ENCODE data around the gene RO60.
A peak's percentile ranks its signal among the peaks of the same experiment; 100 is the strongest.
"Not testable (repeated sequence)": the region's sequence is repeated elsewhere in the genome, so short reads cannot be mapped to it uniquely, and the experiment has no call there.

RO60 gene

DNA sequence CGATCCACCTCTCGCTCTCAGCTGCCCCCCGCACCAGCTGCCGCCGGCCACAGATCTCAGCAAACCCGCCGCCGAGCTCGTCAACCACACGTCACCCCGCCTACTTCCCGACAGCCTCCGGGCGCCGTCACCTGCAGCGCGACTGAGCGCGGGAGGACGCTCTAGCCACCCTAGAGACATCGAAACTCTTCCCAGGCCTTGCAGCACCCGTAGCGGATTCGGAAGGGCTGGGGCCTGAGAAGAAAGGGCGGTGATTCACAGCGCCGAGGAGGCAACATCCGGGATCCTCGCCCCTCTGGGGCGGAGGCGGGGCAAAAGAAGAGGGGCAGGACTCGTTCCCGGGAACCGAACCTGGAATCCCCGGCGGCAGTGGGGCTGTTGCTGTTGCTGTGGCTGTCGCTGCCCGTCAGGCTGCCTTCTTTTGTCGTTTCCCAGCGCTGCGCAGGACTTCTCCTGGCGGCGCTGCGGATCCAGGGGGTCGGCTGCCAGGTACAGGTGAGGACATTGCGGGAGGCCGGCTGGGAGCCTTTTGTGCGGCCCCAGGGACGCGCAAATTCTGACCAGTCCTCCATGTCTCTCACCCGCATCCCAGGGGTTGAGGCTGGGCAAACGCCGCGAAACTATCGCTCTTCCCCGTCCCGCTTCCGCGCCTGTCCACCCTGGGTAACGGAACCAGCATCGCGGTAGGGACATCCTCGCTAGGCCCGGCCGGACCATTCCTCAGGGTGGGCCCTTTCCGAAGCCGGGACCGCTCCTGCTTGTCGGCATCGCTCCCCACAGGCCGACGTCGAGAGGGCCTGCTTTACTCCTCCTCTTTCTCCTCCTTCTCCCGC lies at the start of gene RO60, which contains the start of gene UCHL5:
TSS of gene RO60 (plus strand) at position 331 of the 833 bp plus-strand sequence. CDS start 9,443 bp downstream, outside the sequence.
TSS of gene UCHL5 (minus strand) at position 79 of the 833 bp plus-strand sequence. CDS start 100 bp downstream, outside the sequence.
- DNase-seq (ENCODE audit: low spot score) = peak; percentile 98

GRCh38 chr1:193011406-193011805 lies 48.0 kb upstream of the RO60 start:
- DNase-seq (ENCODE audit: low spot score) = no peak

DNA sequence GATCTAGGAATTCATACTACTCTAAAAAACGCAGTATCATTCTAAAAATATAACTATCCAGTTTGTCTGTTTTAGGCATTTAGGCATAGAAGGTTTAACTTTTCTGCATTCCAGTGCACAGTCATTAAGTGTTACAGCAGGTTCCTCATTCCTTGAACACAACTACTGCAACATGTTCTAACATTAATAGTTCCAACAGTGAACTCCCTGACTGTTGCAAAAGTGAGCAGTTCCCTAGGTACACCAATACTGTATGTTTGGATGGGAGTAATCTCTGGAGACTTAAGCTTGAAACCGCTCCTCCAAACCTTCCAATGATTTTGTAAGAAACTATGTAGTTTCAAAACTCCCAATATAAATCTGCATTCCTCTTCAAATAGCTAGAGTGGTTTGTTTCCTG lies 46.4 kb upstream of the RO60 start:
- DNase-seq (ENCODE audit: low spot score) = no peak

DNA sequence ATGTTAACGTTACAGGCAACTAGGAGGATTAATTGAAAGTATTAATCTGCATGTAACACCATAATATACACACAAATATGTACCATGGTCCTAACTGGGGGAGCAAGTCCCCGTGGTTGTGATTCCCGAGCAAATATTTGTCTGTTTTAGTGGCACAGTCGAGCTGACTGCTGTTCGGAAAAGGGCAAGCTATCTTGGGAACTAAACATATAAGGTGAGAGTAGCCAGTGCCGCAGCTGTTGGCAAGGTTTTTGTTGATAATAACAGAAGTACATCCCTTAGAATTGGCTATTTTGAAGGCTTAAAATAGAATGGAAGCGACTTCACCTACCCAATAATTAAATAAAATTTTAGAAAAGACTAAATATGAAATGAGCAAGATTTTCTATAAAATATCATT lies 45.7 kb upstream of the RO60 start:
- DNase-seq (ENCODE audit: low spot score) = no peak

DNA sequence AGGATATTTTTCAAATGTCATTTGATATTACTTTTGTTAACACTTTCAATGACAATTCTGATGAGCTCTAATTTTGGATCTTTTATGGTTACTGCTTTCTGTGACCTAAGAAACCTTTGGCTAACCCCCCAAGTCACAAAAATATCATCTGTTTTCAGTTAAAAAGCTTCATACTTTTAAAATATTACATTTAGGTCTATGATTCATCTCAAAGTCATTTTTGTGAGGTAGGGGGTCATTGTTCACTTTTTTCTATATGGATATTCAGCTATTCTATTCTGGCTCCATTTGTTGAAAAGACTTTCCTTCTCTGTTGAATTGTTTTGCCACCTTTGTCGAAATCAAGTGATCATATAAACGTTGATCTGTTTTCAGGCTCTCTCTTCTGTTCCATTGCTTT lies 45.0 kb upstream of the RO60 start:
- DNase-seq (ENCODE audit: low spot score) = no peak

- no peak for DNase-seq (ENCODE audit: low spot score)
These were observed 42.6 kb upstream of the RO60 start for GRCh38 chr1:193016788-193017187.

DNA sequence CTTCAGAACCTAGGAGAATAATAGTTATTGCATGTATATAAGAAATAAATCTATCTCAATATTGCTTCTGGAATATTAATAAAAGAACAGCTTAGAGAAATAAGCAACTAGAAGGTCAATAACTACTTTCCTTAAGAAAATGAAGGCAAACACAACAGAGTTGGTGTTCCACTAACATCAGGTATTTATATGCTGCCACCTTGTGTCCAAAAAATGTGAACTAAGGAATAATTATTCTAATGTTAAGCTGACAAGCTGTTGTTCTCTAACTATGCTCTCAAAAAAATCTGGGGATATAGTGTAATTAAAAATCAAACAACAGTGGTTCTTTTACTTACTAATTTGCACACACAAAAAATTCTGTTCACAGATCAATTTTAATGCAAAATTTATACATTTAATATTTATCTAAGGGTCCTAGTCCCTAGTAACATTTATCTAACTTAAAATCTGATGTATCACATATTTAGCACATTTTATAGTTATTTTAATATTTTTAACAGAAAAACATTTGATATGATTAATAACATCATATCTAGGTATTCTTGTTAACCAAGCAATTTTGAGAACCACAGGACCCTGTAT lies 39.9 kb upstream of the RO60 start:
- peak; percentile 77 for DNase-seq (ENCODE audit: low spot score)

- no peak for DNase-seq (ENCODE audit: low spot score)
These were observed 34.2 kb upstream of the RO60 start for GRCh38 chr1:193025218-193025617.

- DNase-seq (ENCODE audit: low spot score) = no peak
These were observed 29.1 kb upstream of the RO60 start for GRCh38 chr1:193030280-193030679.

DNA sequence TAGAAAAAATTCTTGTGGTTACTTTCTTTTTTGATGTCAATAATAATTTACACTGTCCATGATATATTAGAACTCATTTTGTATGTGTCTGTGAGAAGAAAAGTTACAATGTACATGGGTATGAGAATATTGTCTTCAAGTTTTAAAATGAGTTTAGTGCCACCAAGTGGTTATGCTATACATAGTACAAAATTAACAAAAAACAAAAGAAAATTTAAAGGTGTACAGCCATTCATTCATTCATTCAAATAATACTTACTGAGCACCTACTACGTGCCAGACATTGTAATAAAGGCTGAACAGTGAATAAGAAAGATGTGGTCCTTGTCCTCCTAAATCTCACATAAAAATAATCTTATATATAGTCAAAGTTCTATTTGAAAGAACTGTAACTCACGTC lies 28.0 kb upstream of the RO60 start:
- DNase-seq (ENCODE audit: low spot score) = peak; percentile 64

DNA sequence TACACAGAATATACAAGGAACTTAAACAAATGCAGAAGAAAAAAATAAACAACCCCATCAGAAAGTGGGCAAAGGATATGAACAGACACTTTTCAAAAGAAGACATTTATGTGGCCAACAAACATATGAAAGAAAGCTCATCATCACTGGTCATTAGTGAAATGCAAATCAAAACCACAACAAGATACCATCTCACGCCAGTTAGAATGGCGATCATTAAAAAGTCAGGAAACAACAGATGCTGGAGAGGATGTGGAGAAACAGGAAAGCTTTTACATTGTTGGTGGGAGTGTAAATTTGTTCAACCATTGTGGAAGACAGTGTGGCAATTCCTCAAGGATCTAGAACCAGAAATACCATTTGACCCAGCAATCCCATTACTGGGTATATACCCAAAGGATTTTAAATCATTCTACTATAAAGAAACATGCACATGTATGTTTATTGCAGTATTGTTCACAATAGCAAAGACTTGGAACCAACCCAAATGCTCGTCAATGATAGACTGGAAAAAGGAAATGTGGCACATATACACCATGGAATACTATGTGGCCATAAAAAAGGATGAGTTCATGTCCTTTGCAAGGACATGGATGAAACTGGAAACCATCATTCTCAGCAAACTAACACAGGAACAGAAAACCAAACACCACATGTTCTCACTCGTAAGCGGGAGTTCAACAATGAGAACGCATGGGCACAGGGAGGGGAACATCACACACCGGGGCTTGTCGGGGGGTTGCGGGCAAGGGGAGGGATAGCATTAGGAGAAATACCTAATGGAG lies 26.6 kb upstream of the RO60 start:
- DNase-seq (ENCODE audit: low spot score) = not testable (repeated sequence)

- no peak for DNase-seq (ENCODE audit: low spot score)
These were observed 25.8 kb upstream of the RO60 start for GRCh38 chr1:193033610-193034009.

- DNase-seq (ENCODE audit: low spot score) = no peak
These were observed 22.9 kb upstream of the RO60 start for GRCh38 chr1:193036337-193037047.

DNA sequence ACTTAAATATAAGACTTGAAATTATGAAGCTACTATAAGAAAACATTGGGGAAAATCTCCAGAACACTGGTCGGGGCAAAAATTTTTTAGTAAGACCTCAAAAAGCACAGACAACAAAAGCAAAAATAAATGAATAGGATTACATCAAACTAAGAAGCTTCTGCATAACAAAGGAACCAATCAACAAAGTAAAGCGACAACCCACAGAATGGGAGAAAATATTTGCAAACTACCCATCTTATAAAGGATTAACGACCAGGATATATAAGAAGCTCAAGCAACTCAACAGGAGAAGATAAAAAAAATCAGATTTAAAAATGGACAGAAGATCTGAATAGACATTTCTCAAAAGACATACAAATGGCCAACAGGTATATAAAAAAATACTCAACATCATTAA lies 19.4 kb upstream of the RO60 start:
- DNase-seq (ENCODE audit: low spot score) = no peak

- DNase-seq (ENCODE audit: low spot score) = no peak
These were observed 16.4 kb upstream of the RO60 start for GRCh38 chr1:193042766-193043691.

DNA sequence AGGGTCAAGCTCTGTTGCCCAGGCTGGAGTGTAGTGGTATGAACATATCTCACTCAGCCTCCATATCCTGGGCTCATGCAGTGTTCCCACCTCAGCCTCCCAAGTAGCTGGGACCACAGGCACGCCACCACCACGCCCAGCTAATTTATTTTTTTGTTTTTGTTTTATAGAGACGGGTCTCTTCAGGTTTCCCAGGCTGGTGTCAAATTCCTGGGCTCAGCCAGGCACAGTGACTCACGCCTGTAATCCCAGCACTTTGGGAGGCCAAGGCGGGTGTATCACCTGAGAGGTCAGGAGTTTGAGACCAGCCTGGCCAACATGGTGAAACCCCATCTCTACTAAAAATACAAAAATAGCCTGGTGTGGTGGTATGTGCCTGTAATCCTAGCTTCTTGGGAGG lies 10.5 kb upstream of the RO60 start:
- not testable (repeated sequence) for DNase-seq (ENCODE audit: low spot score)

DNA sequence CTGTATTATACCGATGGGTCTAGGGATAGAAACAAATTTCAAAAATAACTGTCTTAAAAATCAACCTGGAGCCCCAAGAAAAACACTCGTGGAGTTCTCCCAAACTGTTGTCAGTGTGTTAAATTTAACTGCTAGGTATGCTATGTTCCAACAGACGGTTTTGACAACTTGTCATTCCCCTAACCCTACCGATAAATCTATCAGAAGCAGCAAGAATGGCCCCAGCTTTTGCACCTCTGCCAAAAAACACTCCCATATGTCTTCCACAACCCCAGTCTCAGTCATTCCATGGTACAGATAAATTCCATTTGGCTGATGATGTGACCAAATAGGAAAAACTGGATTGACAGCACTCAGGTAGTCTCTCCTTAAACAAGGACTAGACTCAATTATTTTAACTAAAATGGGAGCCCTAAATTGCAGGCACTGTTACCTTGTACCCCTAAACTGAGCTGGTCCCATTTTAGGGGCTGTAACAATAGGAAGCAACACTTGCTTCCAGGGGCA lies 5.2 kb upstream of the RO60 start:
- no peak for DNase-seq (ENCODE audit: low spot score)

GRCh38 chr1:193058529-193059281 lies 707 bp upstream of the RO60 start:
- peak; percentile 88 for DNase-seq (ENCODE audit: low spot score)

- DNase-seq (ENCODE audit: low spot score) = no peak
These were observed 647 bp downstream of the RO60 start for GRCh38 chr1:193060115-193060403.

DNA sequence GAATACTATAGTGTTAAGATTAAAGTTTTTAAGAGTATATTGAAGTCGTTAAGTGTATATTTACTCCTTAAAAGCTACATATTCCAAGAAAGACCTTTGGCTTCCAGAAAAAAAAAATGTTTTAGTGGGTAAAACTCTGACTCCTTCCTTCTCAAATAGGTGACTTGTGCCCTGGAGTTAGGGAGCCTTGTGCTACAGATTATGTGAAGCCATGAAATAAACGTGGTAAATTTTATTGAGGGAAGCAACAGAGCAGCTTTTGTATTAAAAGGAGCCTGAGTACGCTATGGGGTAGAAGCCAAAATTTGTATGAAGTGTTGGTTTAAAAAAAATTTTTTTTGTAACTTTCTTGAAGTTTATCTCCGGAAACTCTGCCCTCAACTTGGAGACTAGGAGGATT lies 994 bp downstream of the RO60 start:
- peak; percentile 53 for DNase-seq (ENCODE audit: low spot score)
